Progenitor cell of endocrine pancreas (in vitro differentiated cells): ENCODE results near the gene KAZN. TPM values are rescaled to one million over a fixed set of nuclear protein-coding genes. Genes with fewer than 3 reads are reported as not detected.

Experiments
- DNase-seq: peaks from one replicate; pipeline ENCODE4 v3.0.0; 2021; ENCODE audit warnings: low spot score; ENCODE audit not compliant: unreplicated experiment
- H3K27ac Mint-ChIP-seq: 2 replicates; pipeline ENCODE4 v1.8.0; 2021; ENCODE audit warnings: mild to moderate bottlenecking, moderate library complexity, mixed read lengths
- H3K27me3 Mint-ChIP-seq: 2 replicates; pipeline ENCODE4 v1.8.0; 2021; ENCODE audit warnings: mixed read lengths
- H3K36me3 Mint-ChIP-seq: 2 replicates; pipeline ENCODE4 v1.8.0; 2022; ENCODE audit warnings: mixed read lengths; ENCODE audit not compliant: insufficient read depth
- H3K4me1 Mint-ChIP-seq: 2 replicates; pipeline ENCODE4 v1.8.0; 2021; ENCODE audit warnings: low read depth, mixed read lengths
- H3K4me3 Mint-ChIP-seq: 2 replicates; pipeline ENCODE4 v1.8.0; 2021; ENCODE audit warnings: low read depth, mild to moderate bottlenecking, moderate library complexity, mixed read lengths
- H3K9me3 Mint-ChIP-seq: 2 replicates; pipeline ENCODE4 v1.8.0; 2021; ENCODE audit warnings: low read depth, mixed read lengths
- CTCF ChIP-seq: fragments of 200-600 bp; sonication (generic); IDR thresholded peaks from one replicate; pipeline ENCODE4 v1.5.0; 2021; ENCODE audit warnings: antibody characterized with exemption, mild to moderate bottlenecking; ENCODE audit not compliant: unreplicated experiment
- total RNA-seq: library from RNA; stranded (reverse); gene quantifications from 2 replicates; pipeline ENCODE4 v1.2.1, GENCODE V29; 2021

KAZN gene
- total RNA-seq, 1 donor from 2014 or later = 12.9 TPM

DNA sequence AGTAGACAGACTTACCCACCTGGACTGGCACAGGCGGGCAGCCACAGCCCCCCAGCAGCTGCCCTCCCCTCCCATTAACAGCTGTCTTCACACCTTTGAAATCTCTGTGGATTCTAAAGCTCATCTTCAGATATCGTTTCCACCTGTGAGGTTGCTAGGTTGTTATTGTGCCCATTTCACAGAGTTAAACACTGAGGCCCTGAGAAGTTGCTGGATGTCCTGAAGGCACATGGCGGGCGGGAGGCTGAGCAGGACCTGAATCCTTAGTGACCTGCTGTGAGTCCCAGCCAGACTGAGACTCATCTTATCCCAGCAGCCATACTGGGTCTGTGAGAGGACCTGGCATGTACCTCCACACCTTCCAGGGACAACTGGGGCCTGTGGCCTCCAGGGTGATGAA is 420.3 kb downstream of the KAZN start:
- peaks cover 8% of the 10 kb centered on the region for H3K4me1 Mint-ChIP-seq
- no peaks in the 10 kb centered on the region for H3K9me3 Mint-ChIP-seq
- TF ChIP-seq CTCF = no peak
- no peak overlapping the region for H3K4me3 Mint-ChIP-seq
- H3K27ac Mint-ChIP-seq = no peak overlapping the region
- no peaks in the 10 kb centered on the region for H3K36me3 Mint-ChIP-seq
- H3K27me3 Mint-ChIP-seq = no peaks in the 10 kb centered on the region
- no peak for DNase-seq

- Mint-ChIP-seq H3K4me3 (no peak overlapping the region), H3K27me3 (peaks cover 4% of the 10 kb centered on the region), H3K36me3 (peaks cover 1% of the 10 kb centered on the region), H3K9me3 (no peaks in the 10 kb centered on the region), H3K4me1 (peaks cover 17% of the 10 kb centered on the region), H3K27ac (no peak overlapping the region)
- no peak for DNase-seq
- TF ChIP-seq CTCF = no peak
These were observed 422.7 kb downstream of the KAZN start for GRCh38 chr1:15020943-15021745.

- Mint-ChIP-seq H3K36me3 (peaks cover 1% of the 10 kb centered on the region), H3K27ac (no peak overlapping the region), H3K9me3 (no peaks in the 10 kb centered on the region), H3K4me1 (peaks cover 17% of the 10 kb centered on the region), H3K27me3 (peaks cover 4% of the 10 kb centered on the region), H3K4me3 (no peak overlapping the region)
- DNase-seq = no peak
- no peak for TF ChIP-seq CTCF
These were observed 423.6 kb downstream of the KAZN start for GRCh38 chr1:15022048-15022447.

DNA sequence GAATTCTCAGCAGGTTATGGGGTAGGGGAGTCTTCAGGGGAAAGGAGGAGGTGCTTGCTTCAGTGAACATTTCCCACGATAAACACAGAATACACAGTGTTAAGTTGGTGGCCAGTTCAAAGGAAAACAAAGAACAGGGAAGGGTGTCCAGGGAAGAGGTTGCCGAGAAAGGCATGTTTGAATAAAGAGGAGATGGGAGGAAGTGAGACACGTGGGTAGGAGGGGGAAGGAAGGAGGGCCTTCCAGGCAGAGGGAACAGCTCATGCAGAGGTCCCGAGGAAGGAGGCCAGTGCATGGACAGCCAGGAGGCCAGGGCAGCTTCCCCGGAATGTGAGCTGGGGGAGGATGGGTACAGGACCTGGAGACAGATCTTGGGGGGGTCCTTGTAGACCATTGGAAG is 424.7 kb downstream of the KAZN start:
- Mint-ChIP-seq H3K36me3 (peaks cover 1% of the 10 kb centered on the region), H3K4me3 (no peak overlapping the region), H3K27ac (peak overlapping the region; percentile 29), H3K9me3 (no peaks in the 10 kb centered on the region), H3K4me1 (peaks cover 19% of the 10 kb centered on the region), H3K27me3 (peaks cover 4% of the 10 kb centered on the region)
- TF ChIP-seq CTCF = no peak
- DNase-seq = no peak

DNA sequence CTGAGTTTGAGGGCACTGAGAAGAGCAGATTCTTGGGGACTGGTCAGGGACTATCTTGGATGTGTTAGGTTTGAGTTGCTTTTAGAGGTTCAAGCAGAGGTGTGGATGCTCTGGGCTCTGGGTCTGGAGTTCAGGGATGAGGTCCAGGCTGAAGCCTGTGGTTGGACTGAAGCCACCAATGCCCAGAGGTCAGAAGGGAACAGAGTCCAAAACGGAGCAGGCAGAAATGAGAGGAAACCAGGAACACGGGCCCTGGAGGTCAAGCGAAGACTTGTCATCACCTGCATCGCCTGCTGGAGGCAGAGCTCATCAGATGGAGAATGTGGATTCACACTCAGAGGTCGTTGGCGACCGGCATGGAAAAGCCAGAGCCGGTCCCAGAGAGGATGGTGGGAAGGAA is 425.5 kb downstream of the KAZN start:
- no peak for TF ChIP-seq CTCF
- Mint-ChIP-seq H3K36me3 (peaks cover 1% of the 10 kb centered on the region), H3K9me3 (no peaks in the 10 kb centered on the region), H3K4me3 (no peak overlapping the region), H3K27ac (no peak overlapping the region), H3K27me3 (peaks cover 4% of the 10 kb centered on the region), H3K4me1 (peaks cover 19% of the 10 kb centered on the region)
- no peak for DNase-seq
